ENCODE measurements around the gene SOX30. TPM values are rescaled to one million over a fixed set of nuclear protein-coding genes. Genes with fewer than 3 reads are reported as not detected.
"Not testable (repeated sequence)": the region's sequence is repeated elsewhere in the genome, so short reads cannot be mapped to it uniquely, and the experiment has no call there.

Gene SOX30
- total RNA-seq, 4 donors from 2014 or later, result 0.16 to 0.75 TPM; not detected in 2

- Histone ChIP-seq H3K27me3 (no peaks in the 10 kb centered on the region), H3K27ac (no peak overlapping the region), H3K36me3 (no peaks in the 10 kb centered on the region), H3K9me3 (no peaks in the 10 kb centered on the region), H3K4me3 (no peak overlapping the region), H3K4me1 (peaks cover 0 to 2% (median 0%) of the 10 kb centered on the region in 4 donors)
- DNase-seq, result no peak
- intact Hi-C loops (cut with DNase I; ENCODE audit: low total_unique reads) (no loop called here), in situ Hi-C loops (cut with MboI; ENCODE audit: low pct_ligation_motif_present in 1 of 4, low pct_unique_long_range_greater_than_20kb in 1 of 4, low sequenced_read_pairs in 3 of 4) (no loop called here)
- 68% methylated on average over 4 of the region's 4 CpGs; no CpG with 5 or more reads in 1 of the 2 donors for WGBS, 2 donors (ENCODE audit: low coverage in 1 of 2)
- TF ChIP-seq CTCF (IDR thresholded peaks at IDR 0.05) (no peak), POLR2AphosphoS5 (IDR thresholded peaks at IDR 0.05) (no peak), EP300 (IDR thresholded peaks at IDR 0.05; ENCODE audit: low read depth) (no peak), POLR2A (IDR thresholded peaks at IDR 0.05) (no peak)
These were observed 28.8 kb upstream of the SOX30 start for GRCh38 chr5:157681048-157681447.

GRCh38 chr5:157680239-157680638, 28.0 kb upstream of the SOX30 start:
- Histone ChIP-seq H3K4me1 (no peaks in the 10 kb centered on the region), H3K27me3 (no peaks in the 10 kb centered on the region), H3K9me3 (no peaks in the 10 kb centered on the region), H3K36me3 (no peaks in the 10 kb centered on the region), H3K4me3 (no peak overlapping the region), H3K27ac (no peak overlapping the region)
- intact Hi-C loops (cut with DNase I; ENCODE audit: low total_unique reads), result no loop called here
- in situ Hi-C loops (cut with MboI; ENCODE audit: low pct_ligation_motif_present in 1 of 4, low pct_unique_long_range_greater_than_20kb in 1 of 4, low sequenced_read_pairs in 3 of 4), result no loop called here
- TF ChIP-seq POLR2AphosphoS5 (IDR thresholded peaks at IDR 0.05), result no peak
- TF ChIP-seq EP300 (IDR thresholded peaks at IDR 0.05; ENCODE audit: low read depth), result no peak
- no peak for TF ChIP-seq POLR2A (IDR thresholded peaks at IDR 0.05)
- TF ChIP-seq CTCF (IDR thresholded peaks at IDR 0.05), result no peak
- WGBS, 2 donors (ENCODE audit: low coverage in 1 of 2), result 94 to 100% methylated on average over 2 of the region's 2 CpGs
- no peak for DNase-seq

DNA sequence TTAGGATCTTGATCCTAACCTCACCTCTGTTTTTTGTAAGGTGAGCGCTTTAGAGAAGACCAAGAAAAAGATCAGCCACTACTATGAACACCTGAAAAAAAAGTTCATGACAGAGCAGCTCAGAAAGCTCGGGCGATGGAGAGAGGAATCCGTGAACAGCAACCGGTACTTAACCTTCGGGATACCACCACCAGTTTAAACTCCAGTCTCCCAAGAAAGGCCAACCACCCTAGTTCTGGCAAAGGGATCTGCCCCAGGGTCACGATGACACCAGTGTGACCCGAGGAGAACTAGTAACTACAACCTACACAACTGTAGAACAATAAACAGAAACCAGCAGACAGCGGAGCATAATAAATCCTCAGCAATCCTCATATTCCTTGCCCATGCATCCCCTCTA, 27.6 kb upstream of the SOX30 start:
- Histone ChIP-seq H3K4me1 (no peaks in the 10 kb centered on the region), H3K4me3 (no peak overlapping the region), H3K36me3 (no peaks in the 10 kb centered on the region), H3K9me3 (no peaks in the 10 kb centered on the region), H3K27me3 (no peaks in the 10 kb centered on the region), H3K27ac (no peak overlapping the region)
- intact Hi-C loops (cut with DNase I; ENCODE audit: low total_unique reads), result no loop called here
- WGBS, 2 donors (ENCODE audit: low coverage in 1 of 2), result 95 to 98% methylated on average over 6 to 9 of the region's 9 CpGs
- DNase-seq, result no peak
- in situ Hi-C loops (cut with MboI; ENCODE audit: low pct_ligation_motif_present in 1 of 4, low pct_unique_long_range_greater_than_20kb in 1 of 4, low sequenced_read_pairs in 3 of 4), result no loop called here
- TF ChIP-seq CTCF (IDR thresholded peaks at IDR 0.05), result no peak
- TF ChIP-seq EP300 (IDR thresholded peaks at IDR 0.05; ENCODE audit: low read depth), result no peak
- TF ChIP-seq POLR2A (IDR thresholded peaks at IDR 0.05), result no peak
- no peak for TF ChIP-seq POLR2AphosphoS5 (IDR thresholded peaks at IDR 0.05)

- no peaks in the 10 kb centered on the region for H3K4me1 ChIP-seq
- no peaks in the 10 kb centered on the region for H3K27me3 ChIP-seq
- H3K36me3 ChIP-seq, result no peaks in the 10 kb centered on the region
- no peak for DNase-seq
- in situ Hi-C loops (cut with MboI; ENCODE audit: low pct_ligation_motif_present in 1 of 4, low pct_unique_long_range_greater_than_20kb in 1 of 4, low sequenced_read_pairs in 3 of 4) (no loop called here), intact Hi-C loops (cut with DNase I; ENCODE audit: low total_unique reads) (no loop called here)
- H3K4me3 ChIP-seq, result no peak overlapping the region
- WGBS, 2 donors (ENCODE audit: low coverage in 1 of 2), result 51 to 100% methylated on average over 1 to 3 of the region's 3 CpGs
- H3K27ac ChIP-seq, result no peak overlapping the region
- no peaks in the 10 kb centered on the region for H3K9me3 ChIP-seq
- TF ChIP-seq CTCF (IDR thresholded peaks at IDR 0.05) (no peak), POLR2A (IDR thresholded peaks at IDR 0.05) (no peak), EP300 (IDR thresholded peaks at IDR 0.05; ENCODE audit: low read depth) (no peak), POLR2AphosphoS5 (IDR thresholded peaks at IDR 0.05) (no peak)
These were observed 25.7 kb upstream of the SOX30 start for GRCh38 chr5:157677931-157678330.

DNA sequence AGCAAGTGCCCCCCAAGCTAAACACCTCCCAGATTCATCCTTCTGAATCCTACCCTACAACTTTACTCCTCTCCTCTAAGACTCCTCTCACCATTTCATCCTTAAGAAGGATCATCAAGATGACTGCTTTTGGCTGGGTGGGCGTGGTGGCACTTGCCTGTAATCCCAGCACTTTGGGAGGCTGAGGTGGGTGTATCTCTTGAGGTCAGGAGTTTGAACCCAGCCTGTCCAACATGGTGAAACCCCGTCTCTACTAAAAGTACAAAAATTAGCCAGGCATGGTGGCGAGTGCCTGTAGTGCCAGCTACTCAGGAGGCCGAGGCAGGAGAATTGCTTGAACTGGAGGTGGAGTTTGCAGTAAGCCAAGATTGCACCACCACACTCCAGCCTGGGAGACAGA, 22.1 kb upstream of the SOX30 start:
- H3K4me3 ChIP-seq; H3K9me3 ChIP-seq; DNase-seq; H3K27me3 ChIP-seq; H3K27ac ChIP-seq; intact Hi-C loops (cut with DNase I; ENCODE audit: low total_unique reads); in situ Hi-C loops (cut with MboI; ENCODE audit: low pct_ligation_motif_present in 1 of 4, low pct_unique_long_range_greater_than_20kb in 1 of 4, low sequenced_read_pairs in 3 of 4); H3K36me3 ChIP-seq: not testable (repeated sequence)
- H3K4me1 ChIP-seq, result peaks cover 0 to 19% (median 6%) of the 10 kb centered on the region in 4 donors
- 93 to 94% methylated on average over 3 to 4 of the region's 4 CpGs for WGBS, 2 donors (ENCODE audit: low coverage in 1 of 2)

Data from transverse colon (tissue), 4 donors.